B cell (primary cell): ENCODE results near the gene CRACR2A. TPM values are rescaled to one million over a fixed set of nuclear protein-coding genes. Genes with fewer than 3 reads are reported as not detected.

ENCODE experiments used
- ATAC-seq: fragments of 200-7000 bp; cut with Tn5 transposase; one replicate; pipeline ENCODE4 v1.10.0; 2021; ENCODE audit warnings: low read depth, mild to moderate bottlenecking, moderate number of reproducible peaks, moderate library complexity
- CTCF ChIA-PET: fragments of 350-600 bp; sonication (Branson Sonifier 250); formaldehyde crosslinking; loops from one replicate; lab custom pipeline; 2021; ENCODE audit warnings: antibody characterized with exemption, inconsistent platforms; lab: Charles Lee
- POLR2A ChIA-PET: fragments of 350-600 bp; sonication (Branson Sonifier 250); formaldehyde crosslinking; loops from one replicate; lab custom pipeline; 2021; ENCODE audit warnings: antibody characterized with exemption; lab: Charles Lee
- DNase-seq: peaks from one replicate; pipeline ENCODE4 v3.0.0; 2013
- H2AFZ ChIP-seq: 2 replicates; pipeline ENCODE4 v1.6.1; 2012; ENCODE audit warnings: mild to moderate bottlenecking, low read depth, low read length; ENCODE audit not compliant: insufficient read depth, poor library complexity, severe bottlenecking
- H3K27ac ChIP-seq, 2 donors: 1 replicate in 1 of 2; 2 replicates in 1 of 2; pipeline ENCODE4 v1.5.1; 2012 to 2013; ENCODE audit warnings: low read length in 2 of 2, mild to moderate bottlenecking in 2 of 2, moderate library complexity in 1 of 2
- H3K27me3 ChIP-seq, 4 experiments: fragments of 200-600 bp in 1 of 4; sonication (generic) in 1 of 4; replicated peaks in 1 of 4; 1 replicate in 2 of 4; 2 replicates in 2 of 4; pipeline versions ENCODE4 v1.6.1 to v1.7.0; 2013 to 2016; ENCODE audit warnings: low read length in 3 of 4, mild to moderate bottlenecking in 2 of 4, mixed read lengths in 1 of 4, moderate library complexity in 1 of 4; ENCODE audit not compliant: insufficient read depth in 4 of 4, control insufficient read depth in 3 of 4; ENCODE audit errors: control extremely low read depth in 1 of 4
- H3K36me3 ChIP-seq, 2 experiments: replicated peaks in 1 of 2; 1 replicate in 1 of 2; 2 replicates in 1 of 2; pipeline versions ENCODE4 v1.6.1 to v1.7.1; 2013; ENCODE audit warnings: low read length in 1 of 2; ENCODE audit not compliant: insufficient read depth in 2 of 2, control insufficient read depth in 1 of 2; ENCODE audit errors: control extremely low read depth in 1 of 2, extremely low read depth in 1 of 2
- H3K4me1 ChIP-seq, 2 donors: fragments of 200-600 bp in 1 of 2; sonication (generic) in 1 of 2; 1 replicate in 1 of 2; 2 replicates in 1 of 2; pipeline versions ENCODE4 v1.5.1 to v1.6.1; 2013 to 2017; ENCODE audit warnings: low read length in 2 of 2; ENCODE audit not compliant: control insufficient read depth in 2 of 2, insufficient read depth in 2 of 2
- H3K4me2 ChIP-seq: replicated peaks from 2 replicates; pipeline ENCODE3; 2012; ENCODE audit warnings: mild to moderate bottlenecking, low read depth, low read length; ENCODE audit not compliant: poor library complexity, severe bottlenecking
- H3K4me3 ChIP-seq, 5 experiments: fragments of 200-600 bp in 1 of 5; sonication (generic) in 1 of 5; 1 replicate in 3 of 5; 2 replicates in 2 of 5; pipeline versions ENCODE4 v1.5.1 to v1.7.0; 2011 to 2016; ENCODE audit warnings: low read length in 4 of 5, mild to moderate bottlenecking in 4 of 5, low read depth in 2 of 5, control low read depth in 1 of 5, moderate library complexity in 1 of 5; ENCODE audit not compliant: insufficient read depth in 1 of 5; ENCODE audit errors: control extremely low read depth in 1 of 5, extremely low read depth in 1 of 5
- H3K79me2 ChIP-seq: fragments of 200-600 bp; sonication (generic); one replicate; pipeline ENCODE4 v1.6.0; 2016; ENCODE audit warnings: low read length; ENCODE audit not compliant: control insufficient read depth, insufficient read depth
- H3K9ac ChIP-seq: fragments of 200-600 bp; sonication (generic); 2 replicates; pipeline ENCODE4 v1.6.1; 2017; ENCODE audit warnings: mild to moderate bottlenecking, low read length, moderate library complexity
- H3K9me3 ChIP-seq, 3 donors: one replicate each; pipeline versions ENCODE4 v1.6.1 to v1.7.1; 2013; ENCODE audit warnings: low read length in 2 of 3; ENCODE audit not compliant: control insufficient read depth in 2 of 3, insufficient read depth in 1 of 3; ENCODE audit errors: control extremely low read depth in 1 of 3
- H4K20me1 ChIP-seq: 2 replicates; pipeline ENCODE4 v1.6.0; 2012; ENCODE audit warnings: mild to moderate bottlenecking, low read length; ENCODE audit not compliant: insufficient read depth, control insufficient read depth, poor library complexity, severe bottlenecking
- H3K27ac Mint-ChIP-seq: one replicate; pipeline ENCODE4 v1.8.0; 2021; ENCODE audit warnings: mixed read lengths
- H3K27me3 Mint-ChIP-seq: one replicate; pipeline ENCODE4 v1.8.0; 2021; ENCODE audit warnings: mixed read lengths
- H3K4me1 Mint-ChIP-seq: one replicate; pipeline ENCODE4 v1.8.0; 2021; ENCODE audit warnings: mixed read lengths
- H3K4me3 Mint-ChIP-seq: one replicate; pipeline ENCODE4 v1.8.0; 2021; ENCODE audit warnings: mixed read lengths
- H3K9me3 Mint-ChIP-seq: one replicate; pipeline ENCODE4 v1.8.0; 2022; ENCODE audit warnings: mixed read lengths; ENCODE audit not compliant: insufficient read depth
- CTCF ChIP-seq: fragments of 200-600 bp; IDR thresholded peaks from one replicate; pipeline ENCODE4 v1.8.0; 2022; ENCODE audit warnings: antibody characterized with exemption, mild to moderate bottlenecking
- EZH2 ChIP-seq: IDR thresholded peaks from 2 replicates; pipeline ENCODE4 v1.6.1; 2012; ENCODE audit warnings: borderline replicate concordance, low read depth, mild to moderate bottlenecking, moderate library complexity, low read length; ENCODE audit not compliant: insufficient read depth, poor library complexity, severe bottlenecking
- WGBS: methylation state at CpG from one replicate; pipeline ENCODE4 v1.1.5; 2013; ENCODE audit warnings: missing lambda C conversion rate; ENCODE audit not compliant: insufficient coverage; 5-methylcytosine and 5-hydroxymethylcytosine counted together
- intact Hi-C: fragments of 100-400 bp; cut with micrococcal nuclease; formaldehyde crosslinking; loops from one replicate; pipeline ENCODE4 v1.10.0; 2022
- polyA plus RNA-seq: library from polyadenylated mRNA; depleted of rRNA; stranded (reverse); fragments of >200 nt; gene quantifications from 2 replicates; pipeline ENCODE4 v1.2.3, GENCODE V29; 2012
- total RNA-seq, 2 donors: library from RNA; stranded (reverse); fragments of 120-200 nt in 1 of 2; gene quantifications; 1 replicate in 1 of 2; 2 replicates in 1 of 2; pipeline versions ENCODE4 v1.2.3 to v1.2.4, GENCODE V29; 2013 to 2022

Gene CRACR2A
- total and polyA plus RNA-seq, 2 donors (not counting 1 experiment from before 2014, with no cell fraction given): 15.2 to 26.1 TPM

- H3K36me3 ChIP-seq: peaks cover 4 to 5% of the 10 kb centered on the region in 2 experiments
- no peak overlapping the region for H3K9ac ChIP-seq
- WGBS: 51% methylated on average over 3 of the region's 4 CpGs
- no peak overlapping the region for H3K4me3 Mint-ChIP-seq
- TF ChIP-seq CTCF: no peak
- H3K4me3 ChIP-seq: no peak overlapping the region
- no peaks in the 10 kb centered on the region for H3K27me3 ChIP-seq
- ChIA-PET POLR2A (no interaction called here), CTCF (interaction anchor here (0.8 kb wide), 1 partner anchor 59 kb away, joined by 3 read pairs; no protein-coding TSS in a partner anchor)
- peaks cover 0 to 2% (median 0%) of the 10 kb centered on the region in 3 donors for H3K9me3 ChIP-seq
- intact Hi-C loops: no loop called here
- H3K9me3 Mint-ChIP-seq: peaks cover 5% of the 10 kb centered on the region
- no peaks in the 10 kb centered on the region for H3K27me3 Mint-ChIP-seq
- H2AFZ ChIP-seq: no peak overlapping the region
- no peak overlapping the region for H3K27ac Mint-ChIP-seq
- no peak overlapping the region for H3K27ac ChIP-seq
- DNase-seq: no peak
- no peaks in the 10 kb centered on the region for H3K4me1 ChIP-seq
- ATAC-seq: no peak
- no peaks in the 10 kb centered on the region for H3K4me1 Mint-ChIP-seq
- H4K20me1 ChIP-seq: no peaks in the 10 kb centered on the region
- H3K79me2 ChIP-seq: no peaks in the 10 kb centered on the region
- H3K4me2 ChIP-seq: no peak overlapping the region
Measured at GRCh38 chr12:3704512-3705353, 48.2 kb downstream of the CRACR2A start.

DNA sequence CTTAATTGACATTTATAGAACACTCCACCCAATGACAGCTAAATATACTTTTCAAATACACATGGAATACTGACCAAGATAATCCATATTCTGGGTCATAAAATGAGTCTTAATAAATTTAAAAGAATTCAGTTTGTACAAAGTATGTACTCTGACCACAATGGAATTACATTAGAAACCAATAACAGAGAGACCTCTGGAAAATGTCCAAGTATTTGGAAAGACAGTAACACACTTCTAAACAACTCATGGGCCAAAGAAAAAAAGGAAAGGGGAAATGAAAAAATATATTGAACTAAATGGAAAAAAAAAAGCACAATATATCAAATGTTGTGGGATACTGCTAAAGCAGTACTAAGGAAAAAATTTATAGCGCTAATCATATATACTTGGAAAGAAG, 52.0 kb downstream of the CRACR2A start:
- H3K4me1 Mint-ChIP-seq: no peaks in the 10 kb centered on the region
- Histone ChIP-seq H3K9me3 (peaks cover 0 to 2% (median 0%) of the 10 kb centered on the region in 3 donors), H3K79me2 (no peaks in the 10 kb centered on the region), H3K4me2 (no peak overlapping the region), H2AFZ (no peak overlapping the region), H3K9ac (no peak overlapping the region), H3K27me3 (no peaks in the 10 kb centered on the region), H4K20me1 (no peaks in the 10 kb centered on the region), H3K27ac (no peak overlapping the region), H3K36me3 (peaks cover 12 to 15% of the 10 kb centered on the region in 2 experiments), H3K4me3 (no peak overlapping the region), H3K4me1 (no peaks in the 10 kb centered on the region)
- no peak for DNase-seq
- peaks cover 5% of the 10 kb centered on the region for H3K9me3 Mint-ChIP-seq
- ChIA-PET POLR2A (no interaction called here), CTCF (no interaction called here)
- H3K27ac Mint-ChIP-seq: no peak overlapping the region
- intact Hi-C loops: no loop called here
- ATAC-seq: no peak
- TF ChIP-seq EZH2 (no peak), CTCF (no peak)
- WGBS: no CpG with 5 or more reads among the region's 1 CpG
- no peaks in the 10 kb centered on the region for H3K27me3 Mint-ChIP-seq
- H3K4me3 Mint-ChIP-seq: no peak overlapping the region
